GM12878 (cell line): Measurements from ENCODE around the gene SNAP29. TPM values are rescaled to one million over a fixed set of nuclear protein-coding genes. Genes with fewer than 3 reads are reported as not detected.

ENCODE experiments used
- ATF7 ChIP-seq: fragments of 450-650 bp; IDR thresholded peaks from 2 replicates; pipeline ENCODE4 v1.6.1; 2016; ENCODE audit warnings: low read depth, mild to moderate bottlenecking
- CHD1 ChIP-seq: IDR thresholded peaks from 2 replicates; pipeline ENCODE4 v1.6.1; 2012; ENCODE audit warnings: low read depth, low read length, improper control_type of control experiment
- CREB1 ChIP-seq: IDR thresholded peaks from 2 replicates; pipeline ENCODE4 v1.6.1; 2012; ENCODE audit warnings: low read depth, mild to moderate bottlenecking, inconsistent platforms
- CREM ChIP-seq: IDR thresholded peaks from 2 replicates; pipeline ENCODE4 v1.6.1; 2014; ENCODE audit warnings: antibody characterized with exemption, low read depth
- DPF2 ChIP-seq: fragments of 450-650 bp; IDR thresholded peaks from 2 replicates; pipeline ENCODE4 v1.6.1; 2017; ENCODE audit warnings: mild to moderate bottlenecking
- JUNB ChIP-seq: IDR thresholded peaks from 2 replicates; pipeline ENCODE4 v1.6.1; 2016; ENCODE audit warnings: antibody characterized with exemption, mild to moderate bottlenecking
- KDM1A ChIP-seq: fragments of 200-600 bp; sonication (generic); IDR thresholded peaks from 2 replicates; pipeline ENCODE4 v1.6.1; 2016; ENCODE audit warnings: borderline replicate concordance
- KLF5 ChIP-seq: fragments of 450-650 bp; IDR thresholded peaks from 2 replicates; pipeline ENCODE4 v1.6.1; 2014; ENCODE audit warnings: mild to moderate bottlenecking; ENCODE audit not compliant: partially characterized antibody
- MYC ChIP-seq: IDR thresholded peaks from 2 replicates; pipeline ENCODE4 v1.6.1; 2011; ENCODE audit warnings: mild to moderate bottlenecking, low read length, moderate library complexity, inconsistent platforms; ENCODE audit not compliant: insufficient read depth, insufficient replicate concordance, insufficient read length, severe bottlenecking
- NR2F1 ChIP-seq: fragments of 450-650 bp; conservative IDR thresholded peaks from 2 replicates; pipeline ENCODE4 v1.6.1; 2017; ENCODE audit warnings: mild to moderate bottlenecking
- POLR2AphosphoS5 ChIP-seq: IDR thresholded peaks from 2 replicates; pipeline ENCODE4 v1.6.1; 2011; ENCODE audit warnings: mild to moderate bottlenecking, low read length, inconsistent platforms
- POU2F2 ChIP-seq: IDR thresholded peaks from 3 replicates; pipeline ENCODE4 v1.6.1; 2011; ENCODE audit warnings: low read depth, mild to moderate bottlenecking, low read length, borderline replicate concordance
- RAD21 ChIP-seq: IDR thresholded peaks from 2 replicates; pipeline ENCODE4 v1.6.1; 2011; ENCODE audit warnings: mild to moderate bottlenecking, low read depth, low read length, moderate library complexity; ENCODE audit not compliant: insufficient read depth
- RCOR1 ChIP-seq: conservative IDR thresholded peaks from 2 replicates; pipeline ENCODE4 v1.6.1; 2012; ENCODE audit warnings: low read depth, low read length, improper control_type of control experiment
- RELA ChIP-seq: fragments of 450-650 bp; IDR thresholded peaks from 2 replicates; pipeline ENCODE4 v1.8.0; 2014; ENCODE audit warnings: borderline replicate concordance; ENCODE audit not compliant: partially characterized antibody
- RELB ChIP-seq: fragments of 450-650 bp; IDR thresholded peaks from 2 replicates; pipeline ENCODE4 v1.6.1; 2017; ENCODE audit warnings: low read depth, mild to moderate bottlenecking, moderate library complexity
- RFX5 ChIP-seq: IDR thresholded peaks from 2 replicates; pipeline ENCODE4 v1.6.1; 2011; ENCODE audit warnings: low read depth, low read length, improper control_type of control experiment
- SIN3A ChIP-seq: IDR thresholded peaks from 2 replicates; pipeline ENCODE4 v1.6.1; 2012; ENCODE audit warnings: low read depth, low read length, improper control_type of control experiment
- TBL1XR1 ChIP-seq: IDR thresholded peaks from 2 replicates; pipeline ENCODE4 v1.6.1; 2012; ENCODE audit warnings: low read depth, low read length, improper control_type of control experiment
- TCF12 ChIP-seq: IDR thresholded peaks from 2 replicates; pipeline ENCODE4 v1.6.1; 2011; ENCODE audit warnings: low read depth, mild to moderate bottlenecking, low read length
- YY1 ChIP-seq: IDR thresholded peaks from 2 replicates; pipeline ENCODE4 v1.6.1; 2011; ENCODE audit warnings: low read depth, mild to moderate bottlenecking, low read length
- polyA plus RNA-seq, 11 experiments: library from polyadenylated mRNA; depleted of rRNA in 4 of 11; unstranded in 6 of 11; stranded (reverse) in 5 of 11; fragments of >200 nt; fragmentation: Nextera tagmentation in 4 of 11; fragmentation: Illumina TruSeq in 1 of 11; extraction: Ambion mirVana in 4 of 11; extraction: Trizol in 1 of 11; gene quantifications; 1 replicate in 1 of 11; 2 replicates in 10 of 11; pipeline versions ENCODE4 v1.2.1 to v1.2.3, GENCODE V29; 2011 to 2016; ENCODE audit warnings: inconsistent platforms in 2 of 11, missing spikeins in 2 of 11, low read depth in 1 of 11
- total RNA-seq, 4 experiments: library from RNA; depleted of rRNA in 3 of 4; stranded (reverse); fragments of >200 nt in 3 of 4; fragmentation: Illumina TruSeq in 1 of 4; extraction: Trizol in 1 of 4; gene quantifications; 2 replicates each; pipeline versions ENCODE4 v1.2.1 to v1.2.3, GENCODE V29; 2013 to 2021
- TF ChIP-seq, protein P1 (sequence below): fragments of 450-650 bp; IDR thresholded peaks from 2 replicates; pipeline ENCODE4 v1.6.1; 2018; ENCODE audit warnings: mild to moderate bottlenecking, low read depth, moderate library complexity; ENCODE audit not compliant: partially characterized antibody
- TF ChIP-seq, protein P2 (sequence below): fragments of 450-650 bp; conservative IDR thresholded peaks from 2 replicates; pipeline ENCODE4 v1.6.1; 2017; ENCODE audit warnings: mild to moderate bottlenecking, moderate library complexity
- TF ChIP-seq, protein P3 (sequence below): IDR thresholded peaks from 2 replicates; pipeline ENCODE4 v1.6.1; 2012; ENCODE audit warnings: low read depth, low read length, improper control_type of control experiment

The SNAP29 gene
- total and polyA plus RNA-seq, 10 of the 15 experiments (the other 5 are each of a cell fraction or from before 2014, with no cell fraction given): 4.7 to 45.7 (median 27.9) TPM

DNA sequence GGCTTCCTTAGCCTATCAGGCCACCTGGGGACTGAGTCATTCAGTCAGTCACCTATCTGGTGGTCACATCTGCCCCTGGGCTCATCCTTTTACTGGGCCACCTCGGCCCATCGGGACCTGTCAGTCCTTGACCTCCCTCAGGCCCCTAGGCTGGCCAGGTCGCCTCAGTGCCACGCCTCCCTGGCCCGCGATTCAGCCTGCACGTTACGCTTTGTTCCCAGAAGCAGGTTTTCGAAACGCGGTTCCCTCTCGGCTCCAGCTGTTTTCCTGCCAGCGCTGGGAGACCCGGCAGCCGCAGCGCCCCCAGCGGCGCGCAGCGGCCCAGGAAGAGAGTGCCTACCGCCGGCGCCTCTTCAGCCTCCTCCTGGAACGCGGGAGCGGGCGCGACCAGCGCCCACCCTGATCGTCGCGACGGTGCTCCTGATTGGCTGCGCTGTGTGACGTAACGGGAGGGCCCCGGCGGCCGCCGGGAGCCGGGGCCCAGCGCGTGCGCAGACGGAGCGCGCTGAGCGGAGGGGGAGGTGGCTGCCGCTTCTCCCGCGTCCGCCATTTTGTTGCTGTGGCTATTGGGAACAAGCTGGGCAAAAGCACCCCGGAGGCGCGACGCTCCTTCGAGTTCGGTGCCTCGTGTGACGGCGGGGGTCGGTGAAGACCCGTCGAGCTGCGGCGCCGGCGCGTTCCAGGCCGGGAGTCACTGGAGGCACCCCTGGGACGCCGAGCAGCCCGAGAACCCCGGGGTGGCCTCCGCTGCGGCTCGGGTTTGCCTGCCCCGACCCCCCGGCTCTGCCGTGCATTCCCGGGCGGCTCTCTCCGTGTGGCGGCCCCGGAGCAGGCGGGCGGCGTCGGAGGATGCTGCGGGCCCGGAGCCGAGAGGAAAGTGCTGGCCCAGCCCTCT is 58.4 kb downstream of the SNAP29 start, which contains the start of gene CRKL (continued):
- TF ChIP-seq, protein P1, sequence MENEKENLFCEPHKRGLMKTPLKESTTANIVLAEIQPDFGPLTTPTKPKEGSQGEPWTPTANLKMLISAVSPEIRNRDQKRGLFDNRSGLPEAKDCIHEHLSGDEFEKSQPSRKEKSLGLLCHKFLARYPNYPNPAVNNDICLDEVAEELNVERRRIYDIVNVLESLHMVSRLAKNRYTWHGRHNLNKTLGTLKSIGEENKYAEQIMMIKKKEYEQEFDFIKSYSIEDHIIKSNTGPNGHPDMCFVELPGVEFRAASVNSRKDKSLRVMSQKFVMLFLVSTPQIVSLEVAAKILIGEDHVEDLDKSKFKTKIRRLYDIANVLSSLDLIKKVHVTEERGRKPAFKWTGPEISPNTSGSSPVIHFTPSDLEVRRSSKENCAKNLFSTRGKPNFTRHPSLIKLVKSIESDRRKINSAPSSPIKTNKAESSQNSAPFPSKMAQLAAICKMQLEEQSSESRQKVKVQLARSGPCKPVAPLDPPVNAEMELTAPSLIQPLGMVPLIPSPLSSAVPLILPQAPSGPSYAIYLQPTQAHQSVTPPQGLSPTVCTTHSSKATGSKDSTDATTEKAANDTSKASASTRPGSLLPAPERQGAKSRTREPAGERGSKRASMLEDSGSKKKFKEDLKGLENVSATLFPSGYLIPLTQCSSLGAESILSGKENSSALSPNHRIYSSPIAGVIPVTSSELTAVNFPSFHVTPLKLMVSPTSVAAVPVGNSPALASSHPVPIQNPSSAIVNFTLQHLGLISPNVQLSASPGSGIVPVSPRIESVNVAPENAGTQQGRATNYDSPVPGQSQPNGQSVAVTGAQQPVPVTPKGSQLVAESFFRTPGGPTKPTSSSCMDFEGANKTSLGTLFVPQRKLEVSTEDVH: no peak
- TF ChIP-seq ATF7: peak; percentile 36; the same call in 1 of the 2 replicates
- peak; percentile 32; the same call in 1 of the 2 replicates for TF ChIP-seq RAD21
- peak; percentile 64 for TF ChIP-seq CREM
- peak; percentile 86 for TF ChIP-seq RFX5
- 0 out of 2 replicates have a peak, but pooled peaks have one; percentile 43 for TF ChIP-seq TBL1XR1
- TF ChIP-seq NR2F1: peak; percentile 78
- TF ChIP-seq CHD1: no peak
- peak; percentile 44 for TF ChIP-seq KLF5
- TF ChIP-seq TCF12: peak; percentile 55; the same call in 1 of the 2 replicates
- no peak; the same call in 2 of the 3 replicates for TF ChIP-seq POU2F2
- no peak for TF ChIP-seq KDM1A
- peak; percentile 80 for TF ChIP-seq CREB1
- TF ChIP-seq YY1: peak; percentile 97
- TF ChIP-seq RELA: peak; percentile 8
- TF ChIP-seq MYC: no peak
- peak; percentile 83 for TF ChIP-seq SIN3A
- TF ChIP-seq, protein P2, sequence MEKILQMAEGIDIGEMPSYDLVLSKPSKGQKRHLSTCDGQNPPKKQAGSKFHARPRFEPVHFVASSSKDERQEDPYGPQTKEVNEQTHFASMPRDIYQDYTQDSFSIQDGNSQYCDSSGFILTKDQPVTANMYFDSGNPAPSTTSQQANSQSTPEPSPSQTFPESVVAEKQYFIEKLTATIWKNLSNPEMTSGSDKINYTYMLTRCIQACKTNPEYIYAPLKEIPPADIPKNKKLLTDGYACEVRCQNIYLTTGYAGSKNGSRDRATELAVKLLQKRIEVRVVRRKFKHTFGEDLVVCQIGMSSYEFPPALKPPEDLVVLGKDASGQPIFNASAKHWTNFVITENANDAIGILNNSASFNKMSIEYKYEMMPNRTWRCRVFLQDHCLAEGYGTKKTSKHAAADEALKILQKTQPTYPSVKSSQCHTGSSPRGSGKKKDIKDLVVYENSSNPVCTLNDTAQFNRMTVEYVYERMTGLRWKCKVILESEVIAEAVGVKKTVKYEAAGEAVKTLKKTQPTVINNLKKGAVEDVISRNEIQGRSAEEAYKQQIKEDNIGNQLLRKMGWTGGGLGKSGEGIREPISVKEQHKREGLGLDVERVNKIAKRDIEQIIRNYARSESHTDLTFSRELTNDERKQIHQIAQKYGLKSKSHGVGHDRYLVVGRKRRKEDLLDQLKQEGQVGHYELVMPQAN: peak; percentile 91
- TF ChIP-seq RELB: peak; percentile 92
- TF ChIP-seq JUNB: peak; percentile 24; the same call in 1 of the 2 replicates
- TF ChIP-seq POLR2AphosphoS5: peak; percentile 80; the same call in 1 of the 2 replicates
- TF ChIP-seq, protein P3, sequence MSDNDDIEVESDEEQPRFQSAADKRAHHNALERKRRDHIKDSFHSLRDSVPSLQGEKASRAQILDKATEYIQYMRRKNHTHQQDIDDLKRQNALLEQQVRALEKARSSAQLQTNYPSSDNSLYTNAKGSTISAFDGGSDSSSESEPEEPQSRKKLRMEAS: peak; percentile 69; the same call in 1 of the 2 replicates
- peak; percentile 59 for TF ChIP-seq DPF2
- 0 out of 2 replicates have a peak, but pooled peaks have one; percentile 49 for TF ChIP-seq RCOR1
